Breast epithelium (tissue), 3 donors: ENCODE data around the gene JSRP1.

ENCODE experiments used
- POLR2A ChIP-seq: fragments of 450-650 bp; IDR thresholded peaks from one replicate; pipeline ENCODE4 v1.6.1; 2016; ENCODE audit warnings: antibody characterized with exemption, mild to moderate bottlenecking, moderate library complexity
- TF ChIP-seq, protein P1 (sequence below), 3 donors: fragments of 450-650 bp; IDR thresholded peaks; one replicate each; pipeline ENCODE4 v1.5.1; 2016 to 2017; ENCODE audit warnings: antibody characterized with exemption in 3 of 3, mild to moderate bottlenecking in 3 of 3, moderate library complexity in 3 of 3

- TF ChIP-seq, protein P1, sequence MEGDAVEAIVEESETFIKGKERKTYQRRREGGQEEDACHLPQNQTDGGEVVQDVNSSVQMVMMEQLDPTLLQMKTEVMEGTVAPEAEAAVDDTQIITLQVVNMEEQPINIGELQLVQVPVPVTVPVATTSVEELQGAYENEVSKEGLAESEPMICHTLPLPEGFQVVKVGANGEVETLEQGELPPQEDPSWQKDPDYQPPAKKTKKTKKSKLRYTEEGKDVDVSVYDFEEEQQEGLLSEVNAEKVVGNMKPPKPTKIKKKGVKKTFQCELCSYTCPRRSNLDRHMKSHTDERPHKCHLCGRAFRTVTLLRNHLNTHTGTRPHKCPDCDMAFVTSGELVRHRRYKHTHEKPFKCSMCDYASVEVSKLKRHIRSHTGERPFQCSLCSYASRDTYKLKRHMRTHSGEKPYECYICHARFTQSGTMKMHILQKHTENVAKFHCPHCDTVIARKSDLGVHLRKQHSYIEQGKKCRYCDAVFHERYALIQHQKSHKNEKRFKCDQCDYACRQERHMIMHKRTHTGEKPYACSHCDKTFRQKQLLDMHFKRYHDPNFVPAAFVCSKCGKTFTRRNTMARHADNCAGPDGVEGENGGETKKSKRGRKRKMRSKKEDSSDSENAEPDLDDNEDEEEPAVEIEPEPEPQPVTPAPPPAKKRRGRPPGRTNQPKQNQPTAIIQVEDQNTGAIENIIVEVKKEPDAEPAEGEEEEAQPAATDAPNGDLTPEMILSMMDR (IDR thresholded peaks at IDR 0.05) = no peak
- no peak for TF ChIP-seq POLR2A
Measured at GRCh38 chr19:2229103-2230032, 26.8 kb downstream of the JSRP1 start.
